Neural crest cell (in vitro differentiated cells): ENCODE data around the gene KLHL20. TPM values are rescaled to one million over a fixed set of nuclear protein-coding genes. Genes with fewer than 3 reads are reported as not detected.
"Not testable (repeated sequence)": the region's sequence is repeated elsewhere in the genome, so short reads cannot be mapped to it uniquely, and the experiment has no call there.

Source experiments
- DNase-seq: peaks from one replicate; pipeline ENCODE4 v3.0.0; 2021; ENCODE audit warnings: low read depth, mixed read lengths, low spot score
- H3K27ac Mint-ChIP-seq: one replicate; pipeline ENCODE4 v1.8.0; 2021; ENCODE audit warnings: mild to moderate bottlenecking, mixed read lengths; ENCODE audit not compliant: unreplicated experiment
- H3K27me3 Mint-ChIP-seq: 2 replicates; pipeline ENCODE4 v1.8.0; 2021; ENCODE audit warnings: low read depth, mild to moderate bottlenecking, mixed read lengths
- H3K36me3 Mint-ChIP-seq: 2 replicates; pipeline ENCODE4 v1.8.0; 2021; ENCODE audit warnings: low read depth, mild to moderate bottlenecking, mixed read lengths
- H3K4me1 Mint-ChIP-seq: 2 replicates; pipeline ENCODE4 v1.8.0; 2021; ENCODE audit warnings: mixed read lengths
- H3K4me3 Mint-ChIP-seq: one replicate; pipeline ENCODE4 v1.8.0; 2021; ENCODE audit warnings: mild to moderate bottlenecking, mixed read lengths
- H3K9me3 Mint-ChIP-seq: 2 replicates; pipeline ENCODE4 v1.8.0; 2021; ENCODE audit warnings: mixed read lengths
- total RNA-seq: library from RNA; stranded (reverse); gene quantifications from 2 replicates; pipeline ENCODE4 v1.2.1, GENCODE V29; 2021
- TF ChIP-seq, protein P1 (sequence below): fragments of 200-600 bp; sonication (generic); conservative IDR thresholded peaks from 2 replicates; pipeline ENCODE4 v1.5.0; 2021; ENCODE audit warnings: antibody characterized with exemption, mild to moderate bottlenecking

Gene KLHL20
- total RNA-seq, 1 donor from 2014 or later = 21.9 TPM

DNA sequence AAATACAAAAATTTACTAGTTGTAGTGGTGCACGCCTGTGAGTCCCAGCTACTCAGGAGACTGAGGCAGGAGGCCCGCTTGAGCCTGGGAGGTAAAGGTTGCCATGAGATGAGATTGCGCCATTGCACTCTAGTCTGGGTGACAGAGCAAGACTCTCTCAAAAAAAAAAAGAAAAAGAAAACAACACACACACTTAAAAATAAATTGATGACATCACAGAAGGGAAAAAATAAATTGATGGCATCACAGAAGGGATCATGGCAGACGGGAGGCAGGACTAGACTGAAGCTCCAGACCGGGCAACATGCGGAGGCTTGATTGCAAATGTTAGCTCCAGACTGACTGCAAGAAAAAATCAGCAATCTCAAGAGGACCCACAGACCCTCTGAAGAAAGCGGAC, 43.3 kb downstream of the KLHL20 start:
- Mint-ChIP-seq H3K4me1 (no peaks in the 10 kb centered on the region), H3K27ac (no peak overlapping the region)

DNA sequence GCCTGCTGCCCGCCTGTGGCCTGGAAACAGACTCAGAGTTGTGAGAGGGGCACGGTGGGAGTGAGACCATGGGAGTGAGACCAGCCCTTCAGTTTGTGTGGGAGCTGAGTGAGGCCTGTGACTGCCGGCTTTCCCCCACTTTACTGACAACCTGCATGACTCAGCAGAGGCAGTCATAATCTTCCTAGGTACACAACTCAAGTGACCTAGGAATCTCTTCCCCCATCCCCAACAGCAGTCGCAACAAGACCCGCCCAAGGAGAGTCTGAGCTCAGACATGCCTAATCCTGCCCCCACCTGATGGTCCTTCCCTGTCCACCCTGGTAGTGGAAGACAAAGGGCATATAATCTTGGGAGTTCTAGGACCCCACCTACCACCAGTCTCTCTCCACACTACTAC, 44.2 kb downstream of the KLHL20 start:
- H3K27ac Mint-ChIP-seq = peak overlapping the region; percentile 8
- peaks cover 72% of the 10 kb centered on the region for H3K36me3 Mint-ChIP-seq
- peaks cover 32% of the 10 kb centered on the region for H3K9me3 Mint-ChIP-seq
- DNase-seq = no peak
- TF ChIP-seq, protein P1, sequence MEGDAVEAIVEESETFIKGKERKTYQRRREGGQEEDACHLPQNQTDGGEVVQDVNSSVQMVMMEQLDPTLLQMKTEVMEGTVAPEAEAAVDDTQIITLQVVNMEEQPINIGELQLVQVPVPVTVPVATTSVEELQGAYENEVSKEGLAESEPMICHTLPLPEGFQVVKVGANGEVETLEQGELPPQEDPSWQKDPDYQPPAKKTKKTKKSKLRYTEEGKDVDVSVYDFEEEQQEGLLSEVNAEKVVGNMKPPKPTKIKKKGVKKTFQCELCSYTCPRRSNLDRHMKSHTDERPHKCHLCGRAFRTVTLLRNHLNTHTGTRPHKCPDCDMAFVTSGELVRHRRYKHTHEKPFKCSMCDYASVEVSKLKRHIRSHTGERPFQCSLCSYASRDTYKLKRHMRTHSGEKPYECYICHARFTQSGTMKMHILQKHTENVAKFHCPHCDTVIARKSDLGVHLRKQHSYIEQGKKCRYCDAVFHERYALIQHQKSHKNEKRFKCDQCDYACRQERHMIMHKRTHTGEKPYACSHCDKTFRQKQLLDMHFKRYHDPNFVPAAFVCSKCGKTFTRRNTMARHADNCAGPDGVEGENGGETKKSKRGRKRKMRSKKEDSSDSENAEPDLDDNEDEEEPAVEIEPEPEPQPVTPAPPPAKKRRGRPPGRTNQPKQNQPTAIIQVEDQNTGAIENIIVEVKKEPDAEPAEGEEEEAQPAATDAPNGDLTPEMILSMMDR = no peak
- H3K4me3 Mint-ChIP-seq = no peak overlapping the region
- no peaks in the 10 kb centered on the region for H3K4me1 Mint-ChIP-seq
- no peaks in the 10 kb centered on the region for H3K27me3 Mint-ChIP-seq

More for the DNA sequence above, 43.3 kb downstream of the KLHL20 start:
- DNase-seq = no peak
- no peak overlapping the region for H3K4me3 Mint-ChIP-seq
- H3K36me3 Mint-ChIP-seq = peaks cover 69% of the 10 kb centered on the region
- peaks cover 25% of the 10 kb centered on the region for H3K9me3 Mint-ChIP-seq
- TF ChIP-seq, protein P1 = no peak
- H3K27me3 Mint-ChIP-seq = no peaks in the 10 kb centered on the region

DNA sequence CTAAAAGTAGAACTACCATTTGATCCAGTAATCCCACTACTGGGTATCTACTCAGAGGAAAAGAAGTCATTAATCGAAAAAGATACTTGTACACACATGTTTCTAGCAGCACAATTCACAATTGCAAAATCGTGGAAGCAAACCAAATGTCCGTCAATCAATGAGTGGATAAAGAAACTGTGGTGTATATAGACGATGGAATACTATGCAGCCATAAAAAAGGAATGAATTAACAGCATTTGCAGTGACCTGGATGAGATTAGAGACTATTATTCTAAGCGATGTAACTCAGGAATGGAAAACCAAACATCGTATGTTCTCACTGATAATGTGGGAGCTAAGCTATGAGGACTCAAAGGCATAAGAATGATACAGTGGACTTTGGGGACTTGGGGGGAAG, 49.5 kb downstream of the KLHL20 start:
- not testable (repeated sequence) for H3K27ac Mint-ChIP-seq, H3K27me3 Mint-ChIP-seq, H3K4me1 Mint-ChIP-seq, DNase-seq, H3K4me3 Mint-ChIP-seq
- Mint-ChIP-seq H3K9me3 (peaks cover 39% of the 10 kb centered on the region), H3K36me3 (peaks cover 58% of the 10 kb centered on the region)

DNA sequence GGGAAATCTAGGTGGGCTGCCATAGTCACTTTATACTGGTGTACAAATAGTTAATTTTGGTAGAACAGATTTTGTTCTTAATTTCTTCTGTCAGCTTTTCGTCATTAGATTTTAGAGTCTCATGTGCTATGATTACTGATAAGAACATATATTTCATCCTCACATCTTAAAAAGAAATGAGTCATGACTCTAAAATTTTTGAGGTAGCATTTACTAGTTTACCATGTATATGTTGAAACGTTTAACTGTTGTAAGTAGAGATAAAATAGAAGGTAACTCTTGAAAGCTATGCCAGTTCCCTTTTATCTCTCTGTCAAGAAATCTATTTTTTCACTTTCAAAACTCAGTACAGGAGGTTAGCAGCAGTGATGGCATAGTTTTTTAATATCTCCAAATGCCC, 53.4 kb downstream of the KLHL20 start:
- DNase-seq = no peak
- TF ChIP-seq, protein P1 = no peak
- no peaks in the 10 kb centered on the region for H3K27me3 Mint-ChIP-seq
- H3K4me1 Mint-ChIP-seq = no peaks in the 10 kb centered on the region
- peaks cover 14% of the 10 kb centered on the region for H3K9me3 Mint-ChIP-seq
- H3K27ac Mint-ChIP-seq = no peak overlapping the region
- peaks cover 22% of the 10 kb centered on the region for H3K36me3 Mint-ChIP-seq
- no peak overlapping the region for H3K4me3 Mint-ChIP-seq

DNA sequence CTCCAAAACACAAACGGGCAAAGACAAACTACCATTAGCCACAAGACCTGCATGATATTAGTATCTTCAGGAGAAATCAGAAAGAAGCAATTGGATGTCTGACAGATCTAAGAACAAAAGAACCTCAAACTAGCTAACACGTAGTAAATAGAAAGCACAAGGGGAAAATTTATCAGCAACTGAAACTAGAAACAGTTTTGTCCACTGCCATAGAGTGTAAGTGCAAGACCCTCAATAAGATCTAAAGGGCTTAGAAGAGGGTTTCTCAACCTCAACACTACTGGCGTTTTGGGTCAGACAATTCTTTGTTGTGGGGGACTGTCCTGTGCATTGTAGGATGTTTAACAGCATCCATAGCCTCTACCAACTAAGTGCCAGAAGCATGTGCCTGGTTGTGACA, 54.0 kb downstream of the KLHL20 start:
- H3K27ac Mint-ChIP-seq = peak overlapping the region; percentile 43

DNA sequence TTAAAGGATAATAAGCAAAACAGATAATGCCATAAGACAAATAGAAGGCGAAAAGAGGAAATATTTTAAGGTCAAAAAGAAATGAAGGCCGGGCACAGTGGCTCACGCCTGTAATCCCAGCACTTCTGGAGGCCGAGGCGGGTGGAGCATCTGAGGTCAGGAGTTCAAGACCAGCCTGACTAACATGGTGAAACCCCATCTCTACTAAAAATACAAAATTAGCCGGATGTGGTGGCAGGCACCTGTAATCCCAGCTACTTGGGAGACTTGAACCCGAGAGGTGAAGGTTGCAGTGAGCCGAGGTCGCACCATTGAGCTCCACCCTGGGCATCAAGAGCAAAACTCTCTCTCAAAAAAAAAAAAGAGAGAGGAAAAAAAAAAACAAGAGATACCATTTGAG, 55.5 kb downstream of the KLHL20 start:
- not testable (repeated sequence) for H3K27ac Mint-ChIP-seq, H3K4me1 Mint-ChIP-seq, H3K9me3 Mint-ChIP-seq, H3K4me3 Mint-ChIP-seq, DNase-seq, H3K27me3 Mint-ChIP-seq, H3K36me3 Mint-ChIP-seq

More for the DNA sequence above, 54.0 kb downstream of the KLHL20 start:
- no peak for DNase-seq
- Mint-ChIP-seq H3K4me3 (no peak overlapping the region), H3K36me3 (peaks cover 16% of the 10 kb centered on the region), H3K27me3 (no peaks in the 10 kb centered on the region), H3K9me3 (peaks cover 9% of the 10 kb centered on the region), H3K4me1 (no peaks in the 10 kb centered on the region)
- TF ChIP-seq, protein P1 = no peak

DNA sequence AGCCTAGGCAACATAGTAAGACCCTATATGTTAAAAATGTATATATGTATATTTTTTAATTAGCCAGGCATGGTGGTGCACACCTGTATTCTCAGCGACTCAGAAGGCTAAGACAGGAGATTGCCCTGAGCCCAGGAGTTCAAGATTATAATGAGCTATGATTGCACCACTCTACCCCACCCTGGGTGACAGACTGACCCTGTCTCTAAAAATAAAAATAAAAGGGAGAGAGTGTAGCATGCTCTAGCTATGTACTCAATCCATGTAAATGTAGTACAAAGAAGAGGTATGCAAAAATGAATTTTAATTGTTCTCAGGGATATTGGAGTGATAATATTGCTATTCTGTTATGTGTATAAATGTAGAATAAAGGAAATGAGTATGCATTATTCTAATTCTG, 56.8 kb downstream of the KLHL20 start:
- TF ChIP-seq, protein P1 = no peak
- H3K27ac Mint-ChIP-seq = no peak overlapping the region
- H3K4me1 Mint-ChIP-seq = no peaks in the 10 kb centered on the region
- H3K36me3 Mint-ChIP-seq = peaks cover 20% of the 10 kb centered on the region
- H3K27me3 Mint-ChIP-seq = no peaks in the 10 kb centered on the region
- no peak overlapping the region for H3K4me3 Mint-ChIP-seq
- DNase-seq = no peak
- H3K9me3 Mint-ChIP-seq = no peaks in the 10 kb centered on the region
